HepG2 (cell line): ENCODE measurements around the gene PIEZO2. TPM values are rescaled to one million over a fixed set of nuclear protein-coding genes. Genes with fewer than 3 reads are reported as not detected.
A peak's percentile ranks its signal among the peaks of the same experiment; 100 is the strongest.

Experiments
- ASH2L ChIP-seq: fragments of 300-600, 200-600 bp; sonication (generic); IDR thresholded peaks from 2 replicates; pipeline ENCODE4 v1.7.0; 2017; ENCODE audit warnings: low read depth, mild to moderate bottlenecking, moderate library complexity, mixed read lengths, low read length; ENCODE audit not compliant: insufficient read length
- EHMT2 ChIP-seq: fragments of 200-600 bp; sonication (generic); IDR thresholded peaks from 2 replicates; pipeline ENCODE4 v1.7.0; 2017; ENCODE audit warnings: antibody characterized with exemption, low read depth, low read length, borderline replicate concordance
- HOXA7 ChIP-seq: sonication (generic); formaldehyde crosslinking; IDR thresholded peaks from 2 replicates; pipeline ENCODE4 v1.8.1; 2022; ENCODE audit warnings: mild to moderate bottlenecking, missing genetic modification reagents, moderate library complexity
- NFKB2 ChIP-seq: sonication (generic); formaldehyde crosslinking; IDR thresholded peaks from 2 replicates; pipeline ENCODE4 v1.4.0; 2020; ENCODE audit warnings: missing genetic modification reagents, borderline replicate concordance
- NFKBIZ ChIP-seq: IDR thresholded peaks from 2 replicates; pipeline ENCODE4 v1.6.1; 2018; ENCODE audit warnings: missing genetic modification reagents, missing compliant biosample characterization
- PAWR ChIP-seq: sonication (generic); formaldehyde crosslinking; IDR thresholded peaks from 2 replicates; pipeline ENCODE4 v1.4.0; 2020; ENCODE audit warnings: missing genetic modification reagents, mild to moderate bottlenecking, borderline replicate concordance
- RARA ChIP-seq: IDR thresholded peaks from 2 replicates; pipeline ENCODE4 v1.6.1; 2016; ENCODE audit warnings: missing genetic modification reagents, missing compliant biosample characterization
- SNRNP70 ChIP-seq: fragments of 200-400 bp; formaldehyde crosslinking; IDR thresholded peaks from 2 replicates; pipeline ENCODE4 v1.6.1; 2017; ENCODE audit warnings: mild to moderate bottlenecking, low read depth, low read length, moderate library complexity
- SP140L ChIP-seq: sonication (generic); formaldehyde crosslinking; IDR thresholded peaks from 2 replicates; pipeline ENCODE4 v1.4.0; 2020; ENCODE audit warnings: missing genetic modification reagents, borderline replicate concordance
- SRY ChIP-seq: sonication (generic); formaldehyde crosslinking; IDR thresholded peaks from 2 replicates; pipeline ENCODE4 v1.8.0; 2022; ENCODE audit warnings: mild to moderate bottlenecking, missing genetic modification reagents
- TBX3 ChIP-seq: fragments of 450-650 bp; IDR thresholded peaks from 2 replicates; pipeline ENCODE4 v1.6.1; 2017; ENCODE audit warnings: antibody characterized with exemption, mild to moderate bottlenecking, inconsistent platforms, borderline replicate concordance
- TGIF2 ChIP-seq: IDR thresholded peaks from 2 replicates; pipeline ENCODE4 v1.6.1; 2016; ENCODE audit warnings: control low read depth, missing compliant biosample characterization
- TMF1 ChIP-seq: sonication (generic); formaldehyde crosslinking; IDR thresholded peaks from 2 replicates; pipeline ENCODE4 v1.8.1; 2022; ENCODE audit warnings: low read depth, missing genetic modification reagents
- ZMYM2 ChIP-seq: sonication (generic); formaldehyde crosslinking; IDR thresholded peaks from 2 replicates; pipeline ENCODE4 v1.8.0; 2022; ENCODE audit warnings: mild to moderate bottlenecking, missing genetic modification reagents
- ZNF260 ChIP-seq: sonication (generic); formaldehyde crosslinking; IDR thresholded peaks from 2 replicates; pipeline ENCODE4 v1.4.0; 2020; ENCODE audit warnings: missing genetic modification reagents, low read depth, mild to moderate bottlenecking, borderline replicate concordance
- ZNF660 ChIP-seq: sonication (generic); formaldehyde crosslinking; IDR thresholded peaks from 2 replicates; pipeline ENCODE4 v1.5.1; 2020; ENCODE audit warnings: mild to moderate bottlenecking, low read depth, missing genetic modification reagents, borderline replicate concordance
- ZNF737 ChIP-seq: sonication (generic); formaldehyde crosslinking; IDR thresholded peaks from 2 replicates; pipeline ENCODE4 v1.5.0; 2020; ENCODE audit warnings: missing genetic modification reagents, mild to moderate bottlenecking, borderline replicate concordance
- polyA plus RNA-seq, 8 experiments: library from polyadenylated mRNA; depleted of rRNA in 3 of 8; stranded (reverse) in 7 of 8; unstranded in 1 of 8; fragments of >200 nt; fragmentation: Illumina TruSeq in 4 of 8; extraction: Trizol in 4 of 8; gene quantifications; 2 replicates each; pipeline versions ENCODE4 v1.2.1 to v1.2.3, GENCODE V29; 2011 to 2016; ENCODE audit warnings: low read depth in 4 of 8, missing spikeins in 1 of 8, mixed read lengths in 1 of 8; ENCODE audit not compliant: insufficient read depth in 1 of 8
- total RNA-seq, 5 experiments: library from RNA; depleted of rRNA; stranded (reverse); fragments of >200 nt; fragmentation: Illumina TruSeq; extraction: Trizol; gene quantifications; 2 replicates each; pipeline ENCODE4 v1.2.3, GENCODE V29; 2016; ENCODE audit warnings: low read depth in 1 of 5
- TF ChIP-seq, protein P1 (sequence below): sonication (generic); formaldehyde crosslinking; IDR thresholded peaks from 2 replicates; pipeline ENCODE4 v1.4.0; 2020; ENCODE audit warnings: missing genetic modification reagents, borderline replicate concordance
- TF ChIP-seq, protein P2 (sequence below): sonication (generic); formaldehyde crosslinking; IDR thresholded peaks from 2 replicates; pipeline ENCODE4 v1.8.0; 2022; ENCODE audit warnings: missing genetic modification reagents, low read depth, mild to moderate bottlenecking, borderline replicate concordance
- TF ChIP-seq, protein P3 (sequence below): sonication (generic); formaldehyde crosslinking; IDR thresholded peaks from 2 replicates; pipeline ENCODE4 v1.8.0; 2022; ENCODE audit warnings: mild to moderate bottlenecking, missing genetic modification reagents, borderline replicate concordance
- TF ChIP-seq, protein P4 (sequence below): sonication (generic); formaldehyde crosslinking; IDR thresholded peaks from 2 replicates; pipeline ENCODE4 v1.4.0; 2020; ENCODE audit warnings: mild to moderate bottlenecking, missing genetic modification reagents
- TF ChIP-seq, protein P5 (sequence below): IDR thresholded peaks from 2 replicates; pipeline ENCODE4 v1.6.1; 2016; ENCODE audit warnings: mild to moderate bottlenecking
- TF ChIP-seq, protein P6 (sequence below): sonication (generic); formaldehyde crosslinking; IDR thresholded peaks from 2 replicates; pipeline ENCODE4 v1.4.0; 2020; ENCODE audit warnings: missing genetic modification reagents, mild to moderate bottlenecking, borderline replicate concordance

The PIEZO2 gene
- total and polyA plus RNA-seq, 2 of the 13 experiments (the other 11 are each of a cell fraction or from before 2014, with no cell fraction given) = 15.2 to 27.2 TPM

DNA sequence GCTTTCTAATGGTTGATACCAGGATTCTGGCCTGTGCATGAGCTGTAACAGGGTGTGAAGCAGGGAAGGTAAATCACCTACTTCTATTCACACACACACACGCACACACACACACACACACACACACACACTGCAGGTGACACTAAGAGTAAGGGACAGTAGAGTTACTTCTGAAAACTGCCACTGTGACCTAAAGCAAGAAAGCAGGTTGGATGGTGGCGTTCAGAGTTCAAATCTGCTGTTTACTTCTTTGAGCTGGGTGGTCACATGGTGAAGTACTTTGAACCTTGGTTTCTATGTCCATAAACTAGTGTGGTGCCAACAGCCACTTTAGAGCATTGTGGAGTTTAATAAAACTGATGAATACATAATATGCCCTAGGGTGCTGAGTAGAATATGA lies 248.0 kb downstream of the PIEZO2 start (continued):
- TF ChIP-seq NFKBIZ (no peak), ASH2L (peak; percentile 42), ZNF660 (no peak), TBX3 (no peak), EHMT2 (no peak; the same call in 1 of the 2 replicates), RARA (peak; percentile 60), HOXA7 (no peak), ZMYM2 (CRISPR knock-in tag) (peak; percentile 60; the same call in 1 of the 2 replicates), PAWR (CRISPR knock-in tag) (no peak), SP140L (CRISPR knock-in tag) (no peak), TGIF2 (CRISPR knock-in tag) (no peak), SRY (peak; percentile 46; the same call in 1 of the 2 replicates), ZNF260 (no peak), TMF1 (CRISPR knock-in tag) (no peak), NFKB2 (CRISPR knock-in tag) (no peak), ZNF737 (CRISPR knock-in tag) (no peak), SNRNP70 (no peak)
- TF ChIP-seq, protein P1, sequence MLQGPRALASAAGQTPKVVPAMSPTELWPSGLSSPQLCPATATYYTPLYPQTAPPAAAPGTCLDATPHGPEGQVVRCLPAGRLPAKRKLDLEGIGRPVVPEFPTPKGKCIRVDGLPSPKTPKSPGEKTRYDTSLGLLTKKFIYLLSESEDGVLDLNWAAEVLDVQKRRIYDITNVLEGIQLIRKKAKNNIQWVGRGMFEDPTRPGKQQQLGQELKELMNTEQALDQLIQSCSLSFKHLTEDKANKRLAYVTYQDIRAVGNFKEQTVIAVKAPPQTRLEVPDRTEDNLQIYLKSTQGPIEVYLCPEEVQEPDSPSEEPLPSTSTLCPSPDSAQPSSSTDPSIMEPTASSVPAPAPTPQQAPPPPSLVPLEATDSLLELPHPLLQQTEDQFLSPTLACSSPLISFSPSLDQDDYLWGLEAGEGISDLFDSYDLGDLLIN (CRISPR knock-in tag) = no peak
- TF ChIP-seq, protein P2, sequence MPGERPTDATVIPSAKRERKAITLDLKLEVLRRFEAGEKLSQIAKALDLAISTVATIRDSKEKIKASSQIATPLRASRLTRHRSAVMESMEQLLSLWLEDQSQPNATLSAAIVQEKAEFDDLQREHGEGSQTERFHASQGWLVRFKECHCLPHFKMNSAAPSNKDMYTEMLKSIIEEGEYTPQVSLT (CRISPR knock-in tag) = no peak
- TF ChIP-seq, protein P3, sequence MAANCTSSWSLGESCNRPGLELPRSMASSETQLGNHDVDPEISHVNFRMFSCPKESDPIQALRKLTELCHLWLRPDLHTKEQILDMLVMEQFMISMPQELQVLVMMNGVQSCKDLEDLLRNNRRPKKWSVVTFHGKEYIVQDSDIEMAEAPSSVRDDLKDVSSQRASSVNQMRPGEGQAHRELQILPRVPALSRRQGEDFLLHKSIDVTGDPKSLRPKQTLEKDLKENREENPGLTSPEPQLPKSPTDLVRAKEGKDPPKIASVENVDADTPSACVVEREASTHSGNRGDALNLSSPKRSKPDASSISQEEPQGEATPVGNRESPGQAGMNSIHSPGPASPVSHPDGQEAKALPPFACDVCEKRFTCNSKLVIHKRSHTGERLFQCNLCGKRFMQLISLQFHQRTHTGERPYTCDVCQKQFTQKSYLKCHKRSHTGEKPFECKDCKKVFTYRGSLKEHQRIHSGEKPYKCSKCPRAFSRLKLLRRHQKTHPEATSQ = no peak
- TF ChIP-seq, protein P4, sequence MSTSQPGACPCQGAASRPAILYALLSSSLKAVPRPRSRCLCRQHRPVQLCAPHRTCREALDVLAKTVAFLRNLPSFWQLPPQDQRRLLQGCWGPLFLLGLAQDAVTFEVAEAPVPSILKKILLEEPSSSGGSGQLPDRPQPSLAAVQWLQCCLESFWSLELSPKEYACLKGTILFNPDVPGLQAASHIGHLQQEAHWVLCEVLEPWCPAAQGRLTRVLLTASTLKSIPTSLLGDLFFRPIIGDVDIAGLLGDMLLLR (CRISPR knock-in tag) = no peak
- TF ChIP-seq, protein P5, sequence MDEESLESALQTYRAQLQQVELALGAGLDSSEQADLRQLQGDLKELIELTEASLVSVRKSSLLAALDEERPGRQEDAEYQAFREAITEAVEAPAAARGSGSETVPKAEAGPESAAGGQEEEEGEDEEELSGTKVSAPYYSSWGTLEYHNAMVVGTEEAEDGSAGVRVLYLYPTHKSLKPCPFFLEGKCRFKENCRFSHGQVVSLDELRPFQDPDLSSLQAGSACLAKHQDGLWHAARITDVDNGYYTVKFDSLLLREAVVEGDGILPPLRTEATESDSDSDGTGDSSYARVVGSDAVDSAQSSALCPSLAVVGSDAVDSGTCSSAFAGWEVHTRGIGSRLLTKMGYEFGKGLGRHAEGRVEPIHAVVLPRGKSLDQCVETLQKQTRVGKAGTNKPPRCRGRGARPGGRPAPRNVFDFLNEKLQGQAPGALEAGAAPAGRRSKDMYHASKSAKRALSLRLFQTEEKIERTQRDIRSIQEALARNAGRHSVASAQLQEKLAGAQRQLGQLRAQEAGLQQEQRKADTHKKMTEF (CRISPR knock-in tag) = 0 out of 2 replicates have a peak, but pooled peaks have one; percentile 20
- TF ChIP-seq, protein P6, sequence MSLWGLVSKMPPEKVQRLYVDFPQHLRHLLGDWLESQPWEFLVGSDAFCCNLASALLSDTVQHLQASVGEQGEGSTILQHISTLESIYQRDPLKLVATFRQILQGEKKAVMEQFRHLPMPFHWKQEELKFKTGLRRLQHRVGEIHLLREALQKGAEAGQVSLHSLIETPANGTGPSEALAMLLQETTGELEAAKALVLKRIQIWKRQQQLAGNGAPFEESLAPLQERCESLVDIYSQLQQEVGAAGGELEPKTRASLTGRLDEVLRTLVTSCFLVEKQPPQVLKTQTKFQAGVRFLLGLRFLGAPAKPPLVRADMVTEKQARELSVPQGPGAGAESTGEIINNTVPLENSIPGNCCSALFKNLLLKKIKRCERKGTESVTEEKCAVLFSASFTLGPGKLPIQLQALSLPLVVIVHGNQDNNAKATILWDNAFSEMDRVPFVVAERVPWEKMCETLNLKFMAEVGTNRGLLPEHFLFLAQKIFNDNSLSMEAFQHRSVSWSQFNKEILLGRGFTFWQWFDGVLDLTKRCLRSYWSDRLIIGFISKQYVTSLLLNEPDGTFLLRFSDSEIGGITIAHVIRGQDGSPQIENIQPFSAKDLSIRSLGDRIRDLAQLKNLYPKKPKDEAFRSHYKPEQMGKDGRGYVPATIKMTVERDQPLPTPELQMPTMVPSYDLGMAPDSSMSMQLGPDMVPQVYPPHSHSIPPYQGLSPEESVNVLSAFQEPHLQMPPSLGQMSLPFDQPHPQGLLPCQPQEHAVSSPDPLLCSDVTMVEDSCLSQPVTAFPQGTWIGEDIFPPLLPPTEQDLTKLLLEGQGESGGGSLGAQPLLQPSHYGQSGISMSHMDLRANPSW (CRISPR knock-in tag) = no peak
